GM18526 (cell line): ENCODE results near the gene TBC1D22A.

Experiments
- POLR2A ChIP-seq: IDR thresholded peaks from 3 replicates; pipeline ENCODE4 v1.6.1; 2011; ENCODE audit not compliant: insufficient read length; ENCODE audit errors: extremely low read depth

Gene TBC1D22A

GRCh38 chr22:46774980-46775849 is 12.8 kb downstream of the TBC1D22A start:
- no peak for TF ChIP-seq POLR2A

- TF ChIP-seq POLR2A = no peak
Observed at GRCh38 chr22:46775850-46776826, 13.7 kb downstream of the TBC1D22A start.

DNA sequence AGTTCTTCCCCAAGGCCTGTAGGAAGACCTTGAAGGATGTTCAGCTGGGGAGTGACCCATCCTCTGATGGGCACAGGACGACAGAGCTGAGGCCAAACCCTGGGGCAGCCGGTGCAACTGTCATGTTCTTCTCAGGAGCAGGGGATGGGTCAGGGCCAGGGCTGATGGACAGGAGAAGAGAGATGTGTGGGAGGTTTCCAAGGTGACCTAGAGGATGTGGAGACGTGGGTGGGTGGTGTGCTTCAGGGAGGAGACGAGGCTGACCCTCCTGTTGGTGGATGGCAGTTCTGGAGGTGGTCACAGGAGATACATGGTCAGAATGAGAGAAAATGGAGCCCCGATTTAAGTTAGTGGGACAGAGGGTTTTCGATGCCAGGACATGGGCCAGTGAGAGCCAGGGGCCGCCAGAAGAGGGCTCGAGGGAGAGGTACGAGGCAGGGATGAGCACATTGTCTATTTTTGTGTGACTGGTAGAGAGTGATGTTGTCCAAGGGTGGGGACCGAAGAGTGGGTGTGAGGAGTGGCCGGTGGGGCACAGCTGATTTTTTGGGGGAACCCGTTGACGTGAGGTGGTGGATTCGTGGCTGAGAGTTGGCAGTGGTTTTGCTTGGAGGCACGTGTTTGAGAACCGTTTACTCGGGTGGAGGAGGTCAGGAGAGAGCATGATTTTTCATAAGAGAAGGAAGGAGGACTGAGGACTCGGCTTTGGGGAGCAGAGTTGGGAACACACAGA is 14.6 kb downstream of the TBC1D22A start:
- TF ChIP-seq POLR2A = no peak

- TF ChIP-seq POLR2A = no peak
Observed at GRCh38 chr22:46777609-46777970, 15.1 kb downstream of the TBC1D22A start.

- TF ChIP-seq POLR2A = no peak
Observed at GRCh38 chr22:46779023-46779422, 16.6 kb downstream of the TBC1D22A start.

- no peak for TF ChIP-seq POLR2A
Observed at GRCh38 chr22:46779651-46780050, 17.2 kb downstream of the TBC1D22A start.

DNA sequence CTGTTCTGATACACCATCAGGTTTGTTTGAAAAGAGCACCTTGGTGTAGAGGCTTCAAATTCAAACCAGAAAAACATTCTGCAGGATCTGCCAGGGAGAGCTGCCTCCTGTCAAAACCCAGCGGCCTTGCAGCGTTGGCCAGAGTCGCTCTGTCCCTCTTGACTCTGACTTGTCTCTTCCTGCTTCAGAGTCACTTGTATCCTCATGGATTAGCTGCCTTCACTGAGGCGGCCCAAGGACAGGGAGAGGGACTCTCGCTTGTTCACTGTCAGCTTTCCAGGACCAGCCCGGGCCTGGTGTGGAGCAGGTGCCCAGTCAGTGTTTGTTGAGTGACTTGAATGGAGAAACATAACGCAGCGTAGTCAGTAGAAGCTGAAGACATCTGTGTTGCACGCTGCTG is 18.0 kb downstream of the TBC1D22A start:
- no peak for TF ChIP-seq POLR2A

GRCh38 chr22:46781291-46781690 is 18.8 kb downstream of the TBC1D22A start:
- no peak for TF ChIP-seq POLR2A

DNA sequence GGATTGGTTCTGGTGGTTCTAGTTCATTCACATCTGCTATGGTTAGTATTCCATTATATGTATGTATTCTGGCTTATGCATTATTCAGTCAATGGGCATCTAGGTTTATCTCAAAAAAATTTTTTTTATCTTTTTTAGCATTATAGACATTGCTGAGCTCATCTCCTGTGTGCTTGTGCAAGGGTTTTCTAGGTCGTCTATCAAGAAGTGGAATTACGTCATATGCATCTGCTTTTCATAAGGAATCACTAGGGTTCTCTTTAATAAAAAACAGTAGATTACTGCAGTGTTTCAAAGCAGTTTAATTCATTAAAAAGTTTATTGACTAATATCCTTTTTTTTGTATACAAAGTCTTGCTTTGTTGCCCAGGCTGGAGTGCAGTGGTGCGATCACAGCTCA is 21.3 kb downstream of the TBC1D22A start:
- no peak for TF ChIP-seq POLR2A

GRCh38 chr22:46788441-46789172 is 26.2 kb downstream of the TBC1D22A start:
- no peak for TF ChIP-seq POLR2A

DNA sequence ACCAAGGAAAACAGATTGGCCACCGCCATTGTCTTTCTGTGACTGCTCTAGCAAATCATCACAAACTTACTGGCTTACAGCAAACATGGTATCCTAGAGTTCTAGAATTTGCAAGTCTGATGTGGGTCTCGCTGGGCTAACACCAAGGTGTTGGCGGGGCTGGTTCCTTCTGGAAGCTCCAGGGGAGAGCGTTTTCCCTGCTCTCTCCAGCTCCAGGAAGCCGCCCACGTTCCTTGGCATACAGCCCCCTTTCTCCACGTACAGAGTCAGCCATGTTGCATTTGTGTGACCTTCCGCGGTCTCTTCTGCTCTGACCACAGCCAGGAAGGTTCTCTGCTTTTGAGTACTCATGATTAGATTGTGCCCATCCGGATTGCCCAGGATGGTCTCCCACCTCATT is 27.5 kb downstream of the TBC1D22A start:
- no peak for TF ChIP-seq POLR2A

- TF ChIP-seq POLR2A = no peak
Observed at GRCh38 chr22:46791201-46791731, 28.8 kb downstream of the TBC1D22A start.

- no peak for TF ChIP-seq POLR2A
Observed at GRCh38 chr22:46792061-46792796, 29.8 kb downstream of the TBC1D22A start.

GRCh38 chr22:46792841-46793261 is 30.4 kb downstream of the TBC1D22A start:
- no peak for TF ChIP-seq POLR2A
